Chondrocyte (in vitro differentiated cells): ENCODE data around the gene SHISA6. TPM values are rescaled to one million over a fixed set of nuclear protein-coding genes. Genes with fewer than 3 reads are reported as not detected.

Source experiments
- DNase-seq: peaks from one replicate; pipeline ENCODE4 v3.0.0; 2021; ENCODE audit warnings: mixed read lengths, low spot score
- H3K27ac Mint-ChIP-seq: one replicate; pipeline ENCODE4 v1.8.0; 2021; ENCODE audit warnings: mild to moderate bottlenecking, moderate library complexity, mixed read lengths; ENCODE audit not compliant: unreplicated experiment
- H3K27me3 Mint-ChIP-seq: 2 replicates; pipeline ENCODE4 v1.8.0; 2021; ENCODE audit warnings: low read depth, mixed read lengths
- H3K36me3 Mint-ChIP-seq: 2 replicates; pipeline ENCODE4 v1.8.0; 2021; ENCODE audit warnings: low read depth, mixed read lengths
- H3K4me1 Mint-ChIP-seq: 2 replicates; pipeline ENCODE4 v1.8.0; 2021; ENCODE audit warnings: low read depth, mild to moderate bottlenecking, mixed read lengths
- H3K4me3 Mint-ChIP-seq: one replicate; pipeline ENCODE4 v1.8.0; 2021; ENCODE audit warnings: mild to moderate bottlenecking, moderate library complexity, mixed read lengths; ENCODE audit not compliant: unreplicated experiment
- H3K9me3 Mint-ChIP-seq: 2 replicates; pipeline ENCODE4 v1.8.0; 2021; ENCODE audit warnings: low read depth, mixed read lengths
- CTCF ChIP-seq: fragments of 200-600 bp; sonication (generic); IDR thresholded peaks from 2 replicates; pipeline ENCODE4 v1.5.0; 2021; ENCODE audit warnings: antibody characterized with exemption, mild to moderate bottlenecking, moderate library complexity
- total RNA-seq: library from RNA; stranded (reverse); gene quantifications from 3 replicates; pipeline ENCODE4 v1.2.1, GENCODE V29; 2021

The SHISA6 gene
- total RNA-seq, 1 donor from 2014 or later, result not detected

DNA sequence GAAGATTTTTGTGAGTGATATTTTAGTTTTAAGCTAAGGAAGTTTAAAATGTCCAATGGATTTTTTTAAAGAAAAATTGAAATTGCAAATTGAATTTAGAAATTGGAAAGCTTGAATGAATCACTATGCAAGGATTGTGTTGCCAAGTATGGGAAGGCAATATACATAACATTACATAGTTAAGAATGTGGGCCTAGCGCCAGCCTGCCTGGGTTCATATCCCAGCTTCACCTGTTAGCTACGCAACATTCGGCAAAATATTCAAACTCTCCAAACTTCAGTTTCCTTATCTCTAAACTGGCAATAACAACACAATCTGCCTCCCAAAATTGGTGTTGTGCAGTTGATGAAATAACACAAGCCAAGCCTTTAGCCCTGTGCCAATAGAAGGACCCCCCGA lies 306.8 kb downstream of the SHISA6 start:
- DNase-seq, result no peak
- no peak for TF ChIP-seq CTCF
- H3K4me1 Mint-ChIP-seq, result no peaks in the 10 kb centered on the region
- H3K27me3 Mint-ChIP-seq, result no peaks in the 10 kb centered on the region
- no peak overlapping the region for H3K4me3 Mint-ChIP-seq
- no peaks in the 10 kb centered on the region for H3K36me3 Mint-ChIP-seq
- no peak overlapping the region for H3K27ac Mint-ChIP-seq
- H3K9me3 Mint-ChIP-seq, result peaks cover 9% of the 10 kb centered on the region

GRCh38 chr17:11548398-11548797 lies 307.4 kb downstream of the SHISA6 start:
- no peak for TF ChIP-seq CTCF
- peaks cover 9% of the 10 kb centered on the region for H3K9me3 Mint-ChIP-seq
- no peaks in the 10 kb centered on the region for H3K4me1 Mint-ChIP-seq

GRCh38 chr17:11550431-11550830 lies 309.4 kb downstream of the SHISA6 start:
- H3K27ac Mint-ChIP-seq, result no peak overlapping the region
- no peaks in the 10 kb centered on the region for H3K9me3 Mint-ChIP-seq
- no peaks in the 10 kb centered on the region for H3K36me3 Mint-ChIP-seq

More at GRCh38 chr17:11548398-11548797, 307.4 kb downstream of the SHISA6 start:
- H3K27me3 Mint-ChIP-seq, result no peaks in the 10 kb centered on the region
- no peak overlapping the region for H3K27ac Mint-ChIP-seq
- no peak for DNase-seq
- no peaks in the 10 kb centered on the region for H3K36me3 Mint-ChIP-seq
- H3K4me3 Mint-ChIP-seq, result no peak overlapping the region

GRCh38 chr17:11551442-11551841 lies 310.4 kb downstream of the SHISA6 start:
- Mint-ChIP-seq H3K36me3 (no peaks in the 10 kb centered on the region), H3K9me3 (peaks cover 1% of the 10 kb centered on the region), H3K27me3 (no peaks in the 10 kb centered on the region), H3K27ac (no peak overlapping the region), H3K4me1 (no peaks in the 10 kb centered on the region), H3K4me3 (no peak overlapping the region)
- TF ChIP-seq CTCF, result no peak
- DNase-seq, result no peak

More at GRCh38 chr17:11550431-11550830, 309.4 kb downstream of the SHISA6 start:
- Mint-ChIP-seq H3K4me3 (no peak overlapping the region), H3K4me1 (no peaks in the 10 kb centered on the region), H3K27me3 (no peaks in the 10 kb centered on the region)
- no peak for TF ChIP-seq CTCF
- no peak for DNase-seq

- Mint-ChIP-seq H3K4me3 (no peak overlapping the region), H3K36me3 (no peaks in the 10 kb centered on the region), H3K27ac (no peak overlapping the region), H3K27me3 (no peaks in the 10 kb centered on the region), H3K9me3 (peaks cover 5% of the 10 kb centered on the region), H3K4me1 (no peaks in the 10 kb centered on the region)
- no peak for TF ChIP-seq CTCF
- DNase-seq, result no peak
These were observed 312.1 kb downstream of the SHISA6 start for GRCh38 chr17:11553135-11553534.
